SK-N-SH (cell line): Measurements from ENCODE around the gene CTBP1. TPM values are rescaled to one million over a fixed set of nuclear protein-coding genes. Genes with fewer than 3 reads are reported as not detected.

Experiments used
- CTCF ChIA-PET: fragments of 300-600, 350-600 bp; formaldehyde crosslinking; extraction: SDS; loops from one replicate; lab custom pipeline; 2021; lab: Yijun Ruan, JAX
- POLR2A ChIA-PET: fragments of 350-600 bp; sonication (Branson Sonifier 250); formaldehyde crosslinking; extraction: SDS; loops from one replicate; lab custom pipeline; 2020; ENCODE audit warnings: antibody characterized with exemption, inconsistent platforms; lab: Yijun Ruan, JAX
- DNase-seq: peaks from one replicate; pipeline ENCODE4 v3.0.0; 2012
- H2AFZ ChIP-seq: fragments of 200-600 bp; sonication (generic); 2 replicates; pipeline ENCODE4 v1.8.1; 2016; ENCODE audit warnings: antibody characterized with exemption, mild to moderate bottlenecking, low read depth
- H3F3A ChIP-seq: fragments of 200-600 bp; sonication (generic); replicated peaks from 2 replicates; pipeline ENCODE3; 2016; ENCODE audit warnings: antibody characterized with exemption, mild to moderate bottlenecking; ENCODE audit not compliant: insufficient read depth
- H3K27ac ChIP-seq, 2 experiments: fragments of 200-500 bp in 1 of 2; fragments of 200-600 bp in 1 of 2; sonication (Bioruptor generic) in 1 of 2; sonication (generic), shearing (Covaris generic) in 1 of 2; 2 replicates each; pipeline versions ENCODE4 v1.5.1 to v1.6.1; 2014 to 2016; ENCODE audit warnings: low read depth in 2 of 2, inconsistent platforms in 1 of 2, low read length in 1 of 2, mild to moderate bottlenecking in 1 of 2, mixed read lengths in 1 of 2
- H3K27me3 ChIP-seq: fragments of 200-600 bp; sonication (generic), shearing (Covaris generic); 2 replicates; pipeline ENCODE4 v1.6.1; 2016; ENCODE audit warnings: mixed run types; ENCODE audit not compliant: insufficient read depth
- H3K36me3 ChIP-seq, 2 experiments: fragments of 200-500 bp in 1 of 2; fragments of 200-600 bp in 1 of 2; sonication (Bioruptor generic) in 1 of 2; sonication (generic) in 1 of 2; replicated peaks in 1 of 2; 2 replicates each; pipeline versions ENCODE3 to v1.5.1; 2014 to 2016; ENCODE audit warnings: low read length in 1 of 2, mild to moderate bottlenecking in 1 of 2; ENCODE audit not compliant: insufficient read depth in 2 of 2, control insufficient read depth in 1 of 2
- H3K4me1 ChIP-seq, 2 experiments: fragments of 200-500 bp in 1 of 2; fragments of 200-600 bp in 1 of 2; sonication (Bioruptor generic) in 1 of 2; sonication (generic), shearing (Covaris generic) in 1 of 2; 2 replicates each; pipeline versions ENCODE4 v1.5.1 to v1.6.1; 2014 to 2016; ENCODE audit warnings: low read depth in 1 of 2, low read length in 1 of 2, mixed run types in 1 of 2; ENCODE audit not compliant: insufficient read depth in 2 of 2, control insufficient read depth in 1 of 2
- H3K4me2 ChIP-seq: fragments of 200-600 bp; sonication (generic), shearing (Covaris generic); 2 replicates; pipeline ENCODE4 v1.6.1; 2017; ENCODE audit warnings: mixed run types
- H3K4me3 ChIP-seq, 2 experiments: fragments of 200-500 bp in 1 of 2; fragments of 200-600 bp in 1 of 2; sonication (Bioruptor generic) in 1 of 2; sonication (generic), shearing (Covaris generic) in 1 of 2; 2 replicates each; pipeline versions ENCODE4 v1.5.1 to v1.8.1; 2014 to 2016; ENCODE audit warnings: low read depth in 2 of 2, inconsistent platforms in 1 of 2, low read length in 1 of 2, mild to moderate bottlenecking in 1 of 2, mixed read lengths in 1 of 2, moderate library complexity in 1 of 2
- H3K79me2 ChIP-seq: fragments of 200-600 bp; sonication (generic); 2 replicates; pipeline ENCODE4 v1.8.1; 2017; ENCODE audit warnings: mild to moderate bottlenecking; ENCODE audit not compliant: insufficient read depth
- H3K9ac ChIP-seq: fragments of 200-600 bp; sonication (generic); 2 replicates; pipeline ENCODE4 v1.6.1; 2017; ENCODE audit warnings: mixed run types
- H3K9me2 ChIP-seq: fragments of 200-600 bp; sonication (generic); 2 replicates; pipeline ENCODE4 v1.6.1; 2017; ENCODE audit warnings: mixed run types
- H3K9me3 ChIP-seq: fragments of 200-600 bp; sonication (generic); 2 replicates; pipeline ENCODE4 v1.6.1; 2017; ENCODE audit warnings: mixed run types, mild to moderate bottlenecking, moderate library complexity
- H4K20me1 ChIP-seq: fragments of 200-600 bp; sonication (generic); 2 replicates; pipeline ENCODE4 v1.6.1; 2017; ENCODE audit warnings: mild to moderate bottlenecking, mixed run types; ENCODE audit not compliant: insufficient read depth
- CTCF ChIP-seq: fragments of 200-600 bp; sonication (generic); IDR thresholded peaks from 2 replicates; pipeline ENCODE4 v1.6.1; 2017; ENCODE audit warnings: antibody characterized with exemption, mild to moderate bottlenecking, moderate library complexity
- EP300 ChIP-seq, 2 experiments: IDR thresholded peaks; 2 replicates each; pipeline versions ENCODE4 v1.4.0 to v1.6.1; 2012; ENCODE audit warnings: borderline replicate concordance in 1 of 2, low read depth in 1 of 2, low read length in 1 of 2
- EZH2phosphoT487 ChIP-seq: fragments of 200-600 bp; sonication (generic); IDR thresholded peaks from 2 replicates; pipeline ENCODE4 v1.6.1; 2017; ENCODE audit warnings: low read depth, mixed run types, mild to moderate bottlenecking, antibody characterized with exemption, moderate library complexity, borderline replicate concordance
- FOXJ3 ChIP-seq: sonication (generic); formaldehyde crosslinking; IDR thresholded peaks from 2 replicates; pipeline ENCODE4 v1.5.1; 2020; ENCODE audit warnings: mild to moderate bottlenecking, missing genetic modification reagents
- GATA2 ChIP-seq: sonication (generic); formaldehyde crosslinking; IDR thresholded peaks from 2 replicates; pipeline ENCODE4 v1.5.0; 2020; ENCODE audit warnings: mild to moderate bottlenecking, missing genetic modification reagents
- MEF2A ChIP-seq: IDR thresholded peaks from 2 replicates; pipeline ENCODE4 v1.4.0; 2012; ENCODE audit warnings: low read depth, borderline replicate concordance
- MXI1 ChIP-seq: IDR thresholded peaks from 2 replicates; pipeline ENCODE4 v1.6.1; 2012; ENCODE audit warnings: mild to moderate bottlenecking, low read depth, low read length, improper control_type of control experiment
- NRF1 ChIP-seq: IDR thresholded peaks from 2 replicates; pipeline ENCODE4 v1.6.1; 2012; ENCODE audit warnings: low read depth, mild to moderate bottlenecking, low read length
- RFX5 ChIP-seq: IDR thresholded peaks from 2 replicates; pipeline ENCODE4 v1.6.1; 2012; ENCODE audit warnings: mild to moderate bottlenecking, improper control_type of control experiment, low read length
- SIN3A ChIP-seq: IDR thresholded peaks from 2 replicates; pipeline ENCODE4 v1.6.1; 2012; ENCODE audit warnings: low read depth, mild to moderate bottlenecking, low read length, moderate library complexity, borderline replicate concordance
- SMC3 ChIP-seq: IDR thresholded peaks from 2 replicates; pipeline ENCODE4 v1.6.1; 2012; ENCODE audit warnings: low read depth, low read length, improper control_type of control experiment
- TEAD4 ChIP-seq: IDR thresholded peaks from 2 replicates; pipeline ENCODE4 v1.4.0; 2012; ENCODE audit warnings: mild to moderate bottlenecking, borderline replicate concordance; ENCODE audit not compliant: insufficient read depth
- USF2 ChIP-seq: fragments of 150-350 bp; IDR thresholded peaks from 2 replicates; pipeline ENCODE4 v1.6.1; 2017; ENCODE audit warnings: antibody characterized with exemption, low read length, low read depth, borderline replicate concordance
- WGBS: methylation state at CpG from one replicate; pipeline ENCODE4 v1.1.6; 2017; ENCODE audit warnings: low lambda C conversion rate; 5-methylcytosine and 5-hydroxymethylcytosine counted together
- polyA plus RNA-seq, 3 experiments: library from polyadenylated mRNA; depleted of rRNA; stranded (reverse); fragments of >200 nt; gene quantifications; 2 replicates each; pipeline ENCODE4 v1.2.3, GENCODE V29; 2012
- TF ChIP-seq, protein P1 (sequence below): IDR thresholded peaks from 2 replicates; pipeline ENCODE4 v1.4.0; 2012; ENCODE audit warnings: low read depth
- TF ChIP-seq, protein P2 (sequence below): IDR thresholded peaks from 2 replicates; pipeline ENCODE4; 2012
- TF ChIP-seq, protein P3 (sequence below): IDR thresholded peaks from 2 replicates; pipeline ENCODE4 v1.4.0; 2012; ENCODE audit warnings: low read depth, borderline replicate concordance
- TF ChIP-seq, protein P4 (sequence below): fragments of 150-350 bp; IDR thresholded peaks from 2 replicates; pipeline ENCODE4 v1.6.1; 2016; ENCODE audit warnings: mild to moderate bottlenecking, low read depth, low read length

Gene CTBP1
- polyA plus RNA-seq, 1 of the 3 experiments (the other 2 are of a cell fraction), result 183 TPM

GRCh38 chr4:1230316-1230715 is 18.6 kb downstream of the CTBP1 start:
- no peak for DNase-seq
- H3K79me2 ChIP-seq, result peaks cover 17% of the 10 kb centered on the region
- H3K9ac ChIP-seq, result no peak overlapping the region
- H3K4me3 ChIP-seq, result no peak overlapping the region
- CTCF ChIA-PET, result interaction anchor here (1.2 kb wide), 1 partner anchor 63 kb away, joined by 3 read pairs; no protein-coding TSS in a partner anchor
- H3K27ac ChIP-seq, result no peak overlapping the region
- POLR2A ChIA-PET, result no interaction called here
- no peak overlapping the region for H3K4me2 ChIP-seq
- H3K9me3 ChIP-seq, result no peaks in the 10 kb centered on the region
- H3K27me3 ChIP-seq, result no peaks in the 10 kb centered on the region
- H3K9me2 ChIP-seq, result no peaks in the 10 kb centered on the region
- peaks cover 6 to 79% of the 10 kb centered on the region in 2 experiments for H3K36me3 ChIP-seq
- WGBS, result 97% methylated on average over 20 of the region's 22 CpGs
- no peak for TF ChIP-seq MXI1
- TF ChIP-seq, protein P1, sequence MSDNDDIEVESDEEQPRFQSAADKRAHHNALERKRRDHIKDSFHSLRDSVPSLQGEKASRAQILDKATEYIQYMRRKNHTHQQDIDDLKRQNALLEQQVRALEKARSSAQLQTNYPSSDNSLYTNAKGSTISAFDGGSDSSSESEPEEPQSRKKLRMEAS, result no peak
- no peak for TF ChIP-seq SIN3A
- TF ChIP-seq GATA2 (CRISPR knock-in tag), result no peak
- H2AFZ ChIP-seq, result no peak overlapping the region
- H3F3A ChIP-seq, result no peaks in the 10 kb centered on the region
- peaks cover 17% of the 10 kb centered on the region; the same call in 1 of the 2 replicates for H4K20me1 ChIP-seq
- peaks cover 0 to 27% of the 10 kb centered on the region in 2 experiments; a peak in 1 of 4 replicates for H3K4me1 ChIP-seq

DNA sequence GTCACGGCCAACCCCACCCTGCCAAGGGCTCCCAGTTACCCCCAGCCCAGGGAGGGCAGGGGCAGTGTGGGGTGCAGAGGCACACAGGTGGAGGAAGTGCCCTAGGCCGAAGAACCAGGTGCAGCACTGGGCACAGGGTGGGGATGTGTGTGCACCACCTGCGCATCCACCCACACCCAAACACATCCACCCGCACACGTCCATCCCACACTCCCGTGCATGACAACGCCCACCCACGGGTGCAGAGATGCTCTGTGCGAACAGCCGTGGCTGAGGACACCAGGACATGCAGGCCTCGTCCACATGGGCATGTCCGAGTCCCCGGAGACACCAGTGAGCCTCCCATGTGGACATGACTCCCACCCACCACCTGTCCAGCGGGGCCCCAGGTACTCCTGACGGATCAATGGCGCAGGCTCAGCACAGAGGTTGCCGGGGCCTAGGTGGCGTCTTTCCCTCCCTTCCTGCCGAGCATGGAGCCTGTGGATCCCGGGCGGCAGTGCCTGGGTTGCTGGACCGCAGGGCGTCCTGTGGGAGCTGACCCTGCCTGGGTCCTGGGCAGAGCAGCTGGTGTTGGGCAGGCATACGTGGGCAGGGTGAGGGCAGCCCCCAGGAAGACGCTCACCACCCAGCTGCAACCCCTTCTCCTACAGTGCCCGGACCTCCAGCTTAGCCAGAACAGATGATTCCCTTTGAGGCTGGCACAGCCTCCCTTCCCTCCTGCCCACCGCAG is 19.6 kb downstream of the CTBP1 start:
- Histone ChIP-seq H3K27ac (no peak overlapping the region), H3K4me1 (peaks cover 0 to 17% of the 10 kb centered on the region in 2 experiments; a peak in 1 of 4 replicates), H3K9me2 (no peaks in the 10 kb centered on the region), H3K27me3 (no peaks in the 10 kb centered on the region), H3K4me2 (no peak overlapping the region), H3K9me3 (no peaks in the 10 kb centered on the region), H4K20me1 (peaks cover 9% of the 10 kb centered on the region; the same call in 1 of the 2 replicates), H3K79me2 (0 out of 2 replicates have a peak, but pooled peaks cover 8% of the 10 kb centered on the region), H3K9ac (no peak overlapping the region), H3K4me3 (no peak overlapping the region), H2AFZ (no peak overlapping the region), H3K36me3 (peaks cover 10 to 79% of the 10 kb centered on the region in 2 experiments), H3F3A (no peaks in the 10 kb centered on the region)
- ChIA-PET CTCF (no interaction called here), POLR2A (no interaction called here)
- no CpG with 5 or more reads among the region's 27 CpGs for WGBS
- no peak for DNase-seq
- TF ChIP-seq RFX5, result no peak
- TF ChIP-seq EZH2phosphoT487, result no peak
- TF ChIP-seq, protein P2, sequence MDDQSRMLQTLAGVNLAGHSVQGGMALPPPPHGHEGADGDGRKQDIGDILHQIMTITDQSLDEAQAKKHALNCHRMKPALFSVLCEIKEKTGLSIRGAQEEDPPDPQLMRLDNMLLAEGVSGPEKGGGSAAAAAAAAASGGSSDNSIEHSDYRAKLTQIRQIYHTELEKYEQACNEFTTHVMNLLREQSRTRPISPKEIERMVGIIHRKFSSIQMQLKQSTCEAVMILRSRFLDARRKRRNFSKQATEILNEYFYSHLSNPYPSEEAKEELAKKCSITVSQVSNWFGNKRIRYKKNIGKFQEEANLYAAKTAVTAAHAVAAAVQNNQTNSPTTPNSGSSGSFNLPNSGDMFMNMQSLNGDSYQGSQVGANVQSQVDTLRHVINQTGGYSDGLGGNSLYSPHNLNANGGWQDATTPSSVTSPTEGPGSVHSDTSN, result no peak
- TF ChIP-seq CTCF, result no peak
- TF ChIP-seq FOXJ3, result no peak
- TF ChIP-seq, protein P3, sequence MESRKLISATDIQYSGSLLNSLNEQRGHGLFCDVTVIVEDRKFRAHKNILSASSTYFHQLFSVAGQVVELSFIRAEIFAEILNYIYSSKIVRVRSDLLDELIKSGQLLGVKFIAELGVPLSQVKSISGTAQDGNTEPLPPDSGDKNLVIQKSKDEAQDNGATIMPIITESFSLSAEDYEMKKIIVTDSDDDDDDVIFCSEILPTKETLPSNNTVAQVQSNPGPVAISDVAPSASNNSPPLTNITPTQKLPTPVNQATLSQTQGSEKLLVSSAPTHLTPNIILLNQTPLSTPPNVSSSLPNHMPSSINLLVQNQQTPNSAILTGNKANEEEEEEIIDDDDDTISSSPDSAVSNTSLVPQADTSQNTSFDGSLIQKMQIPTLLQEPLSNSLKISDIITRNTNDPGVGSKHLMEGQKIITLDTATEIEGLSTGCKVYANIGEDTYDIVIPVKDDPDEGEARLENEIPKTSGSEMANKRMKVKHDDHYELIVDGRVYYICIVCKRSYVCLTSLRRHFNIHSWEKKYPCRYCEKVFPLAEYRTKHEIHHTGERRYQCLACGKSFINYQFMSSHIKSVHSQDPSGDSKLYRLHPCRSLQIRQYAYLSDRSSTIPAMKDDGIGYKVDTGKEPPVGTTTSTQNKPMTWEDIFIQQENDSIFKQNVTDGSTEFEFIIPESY, result no peak
- no peak for TF ChIP-seq NRF1
- TF ChIP-seq SMC3, result no peak
- TF ChIP-seq USF2, result no peak
- TF ChIP-seq, protein P1, result no peak
- TF ChIP-seq, protein P4, sequence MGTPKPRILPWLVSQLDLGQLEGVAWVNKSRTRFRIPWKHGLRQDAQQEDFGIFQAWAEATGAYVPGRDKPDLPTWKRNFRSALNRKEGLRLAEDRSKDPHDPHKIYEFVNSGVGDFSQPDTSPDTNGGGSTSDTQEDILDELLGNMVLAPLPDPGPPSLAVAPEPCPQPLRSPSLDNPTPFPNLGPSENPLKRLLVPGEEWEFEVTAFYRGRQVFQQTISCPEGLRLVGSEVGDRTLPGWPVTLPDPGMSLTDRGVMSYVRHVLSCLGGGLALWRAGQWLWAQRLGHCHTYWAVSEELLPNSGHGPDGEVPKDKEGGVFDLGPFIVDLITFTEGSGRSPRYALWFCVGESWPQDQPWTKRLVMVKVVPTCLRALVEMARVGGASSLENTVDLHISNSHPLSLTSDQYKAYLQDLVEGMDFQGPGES, result no peak
- no peak for TF ChIP-seq SIN3A
- no peak for TF ChIP-seq EP300 (IDR thresholded peaks at IDR 0.05; ENCODE audit: borderline replicate concordance in 1 of 2, low read depth in 1 of 2, low read length in 1 of 2)
- no peak for TF ChIP-seq MEF2A
- TF ChIP-seq TEAD4, result no peak
